ENCODE measurements around the gene SLC44A1. TPM values are rescaled to one million over a fixed set of nuclear protein-coding genes. Genes with fewer than 3 reads are reported as not detected.

The SLC44A1 gene
- total and polyA plus RNA-seq, 5 donors from 2014 or later = 5.8 to 19.8 (median 13.4) TPM

GRCh38 chr9:105414947-105415661 lies 170.7 kb downstream of the SLC44A1 start:
- H3K27ac Mint-ChIP-seq = no peak overlapping the region
- Histone ChIP-seq H3K9me3 (ENCODE audit: control insufficient read depth in 2 of 2, low read length in 2 of 2) (peaks cover 0 to 3% of the 10 kb centered on the region in 2 experiments), H3K4me3 (ENCODE audit: low read depth, low read length) (no peak overlapping the region), H3K27ac (ENCODE audit: insufficient read depth, low read length, poor library complexity, severe bottlenecking) (no peak overlapping the region), H3K27me3 (ENCODE audit: control insufficient read depth, insufficient read depth, low read length) (peaks cover 8% of the 10 kb centered on the region), H3K36me3 (ENCODE audit: control insufficient read depth, insufficient read depth, low read length) (no peaks in the 10 kb centered on the region), H3K4me1 (ENCODE audit: control insufficient read depth, insufficient read depth, low read length, poor library complexity, severe bottlenecking) (no peaks in the 10 kb centered on the region)
- no peak overlapping the region for H3K4me3 Mint-ChIP-seq
- H3K27me3 Mint-ChIP-seq = peaks cover 32% of the 10 kb centered on the region
- ATAC-seq (ENCODE audit: low read depth in 2 of 2) = peak; percentile 70 to 78
- H3K9me3 Mint-ChIP-seq = peaks cover 0 to 8% (median 0%) of the 10 kb centered on the region in 7 donors
- DNase-seq = peak; percentile 43 to 62 (median 60)
- no peaks in the 10 kb centered on the region for H3K4me1 Mint-ChIP-seq
- no peaks in the 10 kb centered on the region for H3K36me3 Mint-ChIP-seq

- DNase-seq (no peak), ATAC-seq (ENCODE audit: low read depth in 2 of 2) (no peak)
- Mint-ChIP-seq H3K9me3 (peaks cover 0 to 8% (median 0%) of the 10 kb centered on the region in 7 donors), H3K27ac (no peak overlapping the region), H3K36me3 (no peaks in the 10 kb centered on the region), H3K4me1 (no peaks in the 10 kb centered on the region), H3K27me3 (peaks cover 27% of the 10 kb centered on the region), H3K4me3 (no peak overlapping the region)
- peaks cover 0 to 3% of the 10 kb centered on the region in 2 experiments for H3K9me3 ChIP-seq (ENCODE audit: control insufficient read depth in 2 of 2, low read length in 2 of 2)
- no peak overlapping the region for H3K27ac ChIP-seq (ENCODE audit: insufficient read depth, low read length, poor library complexity, severe bottlenecking)
- H3K36me3 ChIP-seq (ENCODE audit: control insufficient read depth, insufficient read depth, low read length) = no peaks in the 10 kb centered on the region
- H3K27me3 ChIP-seq (ENCODE audit: control insufficient read depth, insufficient read depth, low read length) = peaks cover 4% of the 10 kb centered on the region
- H3K4me1 ChIP-seq (ENCODE audit: control insufficient read depth, insufficient read depth, low read length, poor library complexity, severe bottlenecking) = no peaks in the 10 kb centered on the region
- no peak overlapping the region for H3K4me3 ChIP-seq (ENCODE audit: low read depth, low read length)
Observed at GRCh38 chr9:105415662-105415980, 171.2 kb downstream of the SLC44A1 start.

DNA sequence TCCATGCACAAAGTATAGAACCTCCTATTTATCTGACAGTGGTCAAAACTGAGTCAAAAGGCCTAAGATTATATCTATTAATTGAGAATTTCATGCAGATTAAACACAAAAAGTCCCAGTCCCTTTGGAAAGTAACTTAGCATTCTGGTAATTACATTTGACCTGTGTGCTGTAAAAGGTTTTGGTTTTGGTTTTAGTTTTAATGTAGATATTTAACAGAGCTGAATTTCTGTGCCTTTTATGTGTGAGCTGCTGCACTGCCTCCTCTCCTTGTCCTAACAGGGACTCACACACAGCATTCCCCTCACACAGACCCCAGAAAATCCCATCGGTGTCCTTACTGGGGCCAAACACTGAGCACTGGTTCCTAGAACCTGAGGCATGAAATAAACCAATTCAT lies 172.4 kb downstream of the SLC44A1 start:
- peak in 1 of 3 donors; percentile 6 for DNase-seq
- peaks cover 19% of the 10 kb centered on the region for H3K27me3 Mint-ChIP-seq
- H3K4me1 Mint-ChIP-seq = no peaks in the 10 kb centered on the region
- Histone ChIP-seq H3K9me3 (ENCODE audit: control insufficient read depth in 2 of 2, low read length in 2 of 2) (peaks cover 0 to under 1% of the 10 kb centered on the region in 2 experiments), H3K36me3 (ENCODE audit: control insufficient read depth, insufficient read depth, low read length) (no peaks in the 10 kb centered on the region), H3K27me3 (ENCODE audit: control insufficient read depth, insufficient read depth, low read length) (peaks cover 2% of the 10 kb centered on the region), H3K27ac (ENCODE audit: insufficient read depth, low read length, poor library complexity, severe bottlenecking) (no peak overlapping the region), H3K4me1 (ENCODE audit: control insufficient read depth, insufficient read depth, low read length, poor library complexity, severe bottlenecking) (no peaks in the 10 kb centered on the region), H3K4me3 (ENCODE audit: low read depth, low read length) (no peak overlapping the region)
- H3K27ac Mint-ChIP-seq = no peak overlapping the region
- H3K4me3 Mint-ChIP-seq = no peak overlapping the region
- no peak for ATAC-seq (ENCODE audit: low read depth in 2 of 2)
- peaks cover 0 to under 1% (median 0%) of the 10 kb centered on the region in 7 donors for H3K9me3 Mint-ChIP-seq
- H3K36me3 Mint-ChIP-seq = no peaks in the 10 kb centered on the region

DNA sequence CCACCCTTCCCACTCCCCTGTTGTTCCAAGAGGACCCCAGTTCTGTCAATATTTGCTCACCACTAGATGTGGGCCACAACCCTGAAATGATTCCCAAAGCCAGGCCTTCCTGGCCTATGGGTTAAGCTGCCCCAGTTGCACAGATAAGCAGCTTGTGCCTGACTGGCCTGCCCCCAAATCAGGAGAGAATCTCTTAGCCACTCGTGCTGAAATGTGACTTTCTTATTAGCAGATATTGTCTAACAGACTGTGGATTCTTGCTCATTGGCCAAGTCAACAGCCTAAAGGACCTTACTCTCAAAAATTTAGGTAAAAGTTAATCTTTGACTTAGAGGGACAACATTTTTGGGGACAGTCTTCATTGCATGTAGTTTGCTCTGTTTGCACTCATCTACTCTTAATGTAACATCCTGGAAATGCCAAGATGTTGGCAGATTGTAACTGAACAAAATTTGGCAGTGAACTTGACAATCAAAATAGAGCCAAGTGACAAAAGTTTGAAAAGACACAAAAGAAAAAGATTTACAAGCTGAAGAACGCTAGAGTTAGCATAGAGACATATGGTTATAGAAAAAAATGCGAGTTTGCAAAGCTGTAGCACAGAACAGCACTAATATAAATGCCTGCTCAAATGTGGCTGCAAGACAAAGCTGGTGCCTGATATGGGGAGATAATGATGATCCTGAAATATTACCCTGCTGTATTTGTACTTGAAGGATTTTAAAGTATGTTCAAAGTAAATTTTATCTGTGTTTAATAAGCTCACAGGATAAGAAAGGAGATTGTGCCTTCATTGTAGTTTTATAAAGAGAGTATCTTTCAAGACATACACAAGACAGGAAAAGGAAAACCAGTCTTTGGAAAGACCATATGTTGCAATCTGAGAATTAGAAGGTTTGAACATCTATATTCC lies 174.4 kb downstream of the SLC44A1 start:
- no peaks in the 10 kb centered on the region for H3K36me3 ChIP-seq (ENCODE audit: control insufficient read depth, insufficient read depth, low read length)

GRCh38 chr9:105419816-105420597 lies 175.6 kb downstream of the SLC44A1 start:
- H3K27ac Mint-ChIP-seq = no peak overlapping the region
- H3K4me1 Mint-ChIP-seq = no peaks in the 10 kb centered on the region
- H3K9me3 Mint-ChIP-seq = no peaks in the 10 kb centered on the region
- Histone ChIP-seq H3K4me1 (ENCODE audit: control insufficient read depth, insufficient read depth, low read length, poor library complexity, severe bottlenecking) (no peaks in the 10 kb centered on the region), H3K4me3 (ENCODE audit: low read depth, low read length) (no peak overlapping the region), H3K9me3 (ENCODE audit: control insufficient read depth in 2 of 2, low read length in 2 of 2) (no peaks in the 10 kb centered on the region), H3K36me3 (ENCODE audit: control insufficient read depth, insufficient read depth, low read length) (no peaks in the 10 kb centered on the region), H3K27me3 (ENCODE audit: control insufficient read depth, insufficient read depth, low read length) (no peaks in the 10 kb centered on the region), H3K27ac (ENCODE audit: insufficient read depth, low read length, poor library complexity, severe bottlenecking) (no peak overlapping the region)
- no peaks in the 10 kb centered on the region for H3K36me3 Mint-ChIP-seq
- DNase-seq = no peak
- no peak for ATAC-seq (ENCODE audit: low read depth in 2 of 2)
- peaks cover 7% of the 10 kb centered on the region for H3K27me3 Mint-ChIP-seq
- H3K4me3 Mint-ChIP-seq = no peak overlapping the region

More for the DNA sequence above, 174.4 kb downstream of the SLC44A1 start:
- Mint-ChIP-seq H3K27me3 (peaks cover 7% of the 10 kb centered on the region), H3K9me3 (no peaks in the 10 kb centered on the region), H3K4me1 (no peaks in the 10 kb centered on the region), H3K36me3 (no peaks in the 10 kb centered on the region), H3K27ac (no peak overlapping the region), H3K4me3 (no peak overlapping the region)
- no peak for ATAC-seq (ENCODE audit: low read depth in 2 of 2)
- no peaks in the 10 kb centered on the region for H3K4me1 ChIP-seq (ENCODE audit: control insufficient read depth, insufficient read depth, low read length, poor library complexity, severe bottlenecking)
- H3K27me3 ChIP-seq (ENCODE audit: control insufficient read depth, insufficient read depth, low read length) = no peaks in the 10 kb centered on the region
- H3K27ac ChIP-seq (ENCODE audit: insufficient read depth, low read length, poor library complexity, severe bottlenecking) = no peak overlapping the region
- no peak for DNase-seq
- no peaks in the 10 kb centered on the region for H3K9me3 ChIP-seq (ENCODE audit: control insufficient read depth in 2 of 2, low read length in 2 of 2)
- H3K4me3 ChIP-seq (ENCODE audit: low read depth, low read length) = no peak overlapping the region

DNA sequence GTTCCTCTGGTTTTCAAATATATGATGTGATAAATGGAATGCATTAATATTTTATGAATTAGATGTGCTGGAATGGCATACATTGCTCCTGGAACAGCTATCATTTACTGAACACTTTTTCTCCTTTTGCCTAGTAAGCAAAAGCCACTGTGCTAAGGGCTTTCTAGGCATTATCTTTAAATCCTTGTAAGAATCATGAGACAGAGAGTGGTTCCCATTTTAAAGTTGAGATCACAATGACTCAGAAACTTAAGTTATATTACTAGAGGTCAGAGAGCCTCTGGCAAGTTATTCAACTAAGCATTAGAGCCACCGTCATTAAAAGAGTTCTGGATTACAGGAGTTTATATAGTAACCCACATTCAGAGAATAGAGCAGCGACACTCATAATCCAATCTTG lies 176.7 kb downstream of the SLC44A1 start:
- DNase-seq (no peak), ATAC-seq (ENCODE audit: low read depth in 2 of 2) (no peak)
- no peaks in the 10 kb centered on the region for H3K4me1 ChIP-seq (ENCODE audit: control insufficient read depth, insufficient read depth, low read length, poor library complexity, severe bottlenecking)
- Mint-ChIP-seq H3K27ac (no peak overlapping the region), H3K27me3 (no peaks in the 10 kb centered on the region), H3K4me3 (no peak overlapping the region), H3K4me1 (no peaks in the 10 kb centered on the region), H3K36me3 (no peaks in the 10 kb centered on the region), H3K9me3 (no peaks in the 10 kb centered on the region)
- H3K4me3 ChIP-seq (ENCODE audit: low read depth, low read length) = no peak overlapping the region
- no peaks in the 10 kb centered on the region for H3K9me3 ChIP-seq (ENCODE audit: control insufficient read depth in 2 of 2, low read length in 2 of 2)
- no peaks in the 10 kb centered on the region for H3K36me3 ChIP-seq (ENCODE audit: control insufficient read depth, insufficient read depth, low read length)
- H3K27me3 ChIP-seq (ENCODE audit: control insufficient read depth, insufficient read depth, low read length) = no peaks in the 10 kb centered on the region
- H3K27ac ChIP-seq (ENCODE audit: insufficient read depth, low read length, poor library complexity, severe bottlenecking) = no peak overlapping the region

GRCh38 chr9:105421864-105422263 lies 177.4 kb downstream of the SLC44A1 start:
- H3K4me3 Mint-ChIP-seq = no peak overlapping the region
- no peak overlapping the region for H3K27ac ChIP-seq (ENCODE audit: insufficient read depth, low read length, poor library complexity, severe bottlenecking)
- H3K4me1 ChIP-seq (ENCODE audit: control insufficient read depth, insufficient read depth, low read length, poor library complexity, severe bottlenecking) = no peaks in the 10 kb centered on the region
- no peaks in the 10 kb centered on the region for H3K36me3 Mint-ChIP-seq
- no peak for ATAC-seq (ENCODE audit: low read depth in 2 of 2)
- H3K36me3 ChIP-seq (ENCODE audit: control insufficient read depth, insufficient read depth, low read length) = no peaks in the 10 kb centered on the region
- no peak for DNase-seq
- no peaks in the 10 kb centered on the region for H3K27me3 ChIP-seq (ENCODE audit: control insufficient read depth, insufficient read depth, low read length)
- no peaks in the 10 kb centered on the region for H3K9me3 ChIP-seq (ENCODE audit: control insufficient read depth in 2 of 2, low read length in 2 of 2)
- H3K4me1 Mint-ChIP-seq = no peaks in the 10 kb centered on the region
- no peaks in the 10 kb centered on the region for H3K9me3 Mint-ChIP-seq
- no peaks in the 10 kb centered on the region for H3K27me3 Mint-ChIP-seq
- H3K27ac Mint-ChIP-seq = no peak overlapping the region
- no peak overlapping the region for H3K4me3 ChIP-seq (ENCODE audit: low read depth, low read length)

Data from CD4-positive, CD25-positive, alpha-beta regulatory T cell (primary cell).